ENCODE measurements around the gene DLGAP1.

DLGAP1 gene

GRCh38 chr18:3906116-3906750, 548.9 kb downstream of the DLGAP1 start:
- POLR2A ChIA-PET, result no interaction called here
- CTCF ChIA-PET, result no interaction called here
- TF ChIP-seq L3MBTL2 (conservative IDR thresholded peaks at IDR 0.05) (no peak), ZNF384 (IDR thresholded peaks at IDR 0.05) (no peak), LEF1 (IDR thresholded peaks at IDR 0.05; ENCODE audit: borderline replicate concordance) (no peak), FOXK2 (IDR thresholded peaks at IDR 0.05) (no peak), PKNOX1 (IDR thresholded peaks at IDR 0.05) (no peak)

GRCh38 chr18:3903337-3903736, 551.8 kb downstream of the DLGAP1 start:
- DNase-seq (ENCODE audit: extremely low spot score), result no peak
- CTCF ChIA-PET, result no interaction called here
- POLR2A ChIA-PET, result no interaction called here
- TF ChIP-seq ARNT (IDR thresholded peaks at IDR 0.05) (no peak), TARDBP (IDR thresholded peaks at IDR 0.05) (no peak), NFRKB (IDR thresholded peaks at IDR 0.05) (no peak), SP1 (IDR thresholded peaks at IDR 0.05) (no peak), L3MBTL2 (conservative IDR thresholded peaks at IDR 0.05) (no peak), FOXK2 (IDR thresholded peaks at IDR 0.05) (no peak)

More at GRCh38 chr18:3906116-3906750, 548.9 kb downstream of the DLGAP1 start:
- no peak for DNase-seq (ENCODE audit: extremely low spot score)

GRCh38 chr18:3902676-3903075, 552.4 kb downstream of the DLGAP1 start:
- DNase-seq (ENCODE audit: extremely low spot score), result no peak
- ChIA-PET CTCF (no interaction called here), POLR2A (no interaction called here)
- TF ChIP-seq FOXA1 (IDR thresholded peaks at IDR 0.05) (no peak), CTBP1 (IDR thresholded peaks at IDR 0.05; ENCODE audit: borderline replicate concordance) (no peak), FOXM1 (IDR thresholded peaks at IDR 0.05; ENCODE audit: borderline replicate concordance) (no peak), ZNF384 (IDR thresholded peaks at IDR 0.05) (no peak), ARNT (IDR thresholded peaks at IDR 0.05) (no peak), LEF1 (IDR thresholded peaks at IDR 0.05; ENCODE audit: borderline replicate concordance) (no peak), ELF4 (IDR thresholded peaks at IDR 0.05) (no peak), SUZ12 (IDR thresholded peaks at IDR 0.05) (no peak), SP1 (IDR thresholded peaks at IDR 0.05) (no peak)

- no peak for DNase-seq (ENCODE audit: extremely low spot score)
- ChIA-PET POLR2A (no interaction called here), CTCF (no interaction called here)
Measured at GRCh38 chr18:3901811-3902210, 553.3 kb downstream of the DLGAP1 start.

DNA sequence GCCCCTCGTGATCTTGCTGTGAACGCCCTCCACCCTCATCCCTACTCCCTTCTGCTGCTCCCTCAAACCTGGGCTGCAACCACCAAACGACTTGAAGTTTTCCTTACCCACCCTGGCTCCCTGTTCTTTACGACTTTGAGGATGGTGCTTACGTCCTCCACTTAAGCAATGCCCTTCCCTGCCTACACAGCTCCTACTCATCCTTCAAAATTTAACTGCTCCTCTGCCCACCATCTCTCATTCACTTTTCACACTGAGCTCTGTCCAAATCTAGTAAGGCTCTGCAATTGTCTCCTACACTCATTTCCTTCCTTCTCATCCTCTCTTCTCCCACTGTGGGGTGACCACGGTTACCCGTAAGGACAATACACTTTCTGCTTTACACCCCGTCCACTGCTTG, 554.1 kb downstream of the DLGAP1 start:
- ChIA-PET CTCF (interaction anchor here (1.0 kb wide), 1 partner anchor 15 kb away, joined by 3 read pairs; no protein-coding TSS in a partner anchor), POLR2A (no interaction called here)
- DNase-seq (ENCODE audit: extremely low spot score), result no peak
- TF ChIP-seq ZNF384 (IDR thresholded peaks at IDR 0.05), result no peak
- no peak for TF ChIP-seq SP1 (IDR thresholded peaks at IDR 0.05)
- TF ChIP-seq HDGF (IDR thresholded peaks at IDR 0.05; ENCODE audit: borderline replicate concordance), result no peak
- no peak for TF ChIP-seq FOXM1 (IDR thresholded peaks at IDR 0.05; ENCODE audit: borderline replicate concordance)
- TF ChIP-seq LEF1 (IDR thresholded peaks at IDR 0.05; ENCODE audit: borderline replicate concordance), result no peak
- TF ChIP-seq FOXK2 (IDR thresholded peaks at IDR 0.05), result no peak

More at GRCh38 chr18:3901811-3902210, 553.3 kb downstream of the DLGAP1 start:
- TF ChIP-seq HDGF (IDR thresholded peaks at IDR 0.05; ENCODE audit: borderline replicate concordance) (no peak), LEF1 (IDR thresholded peaks at IDR 0.05; ENCODE audit: borderline replicate concordance) (no peak), ELF4 (IDR thresholded peaks at IDR 0.05) (no peak), SUZ12 (IDR thresholded peaks at IDR 0.05) (no peak), SP1 (IDR thresholded peaks at IDR 0.05) (no peak), ZNF384 (IDR thresholded peaks at IDR 0.05) (no peak), NFRKB (IDR thresholded peaks at IDR 0.05) (no peak), TARDBP (IDR thresholded peaks at IDR 0.05) (no peak), L3MBTL2 (conservative IDR thresholded peaks at IDR 0.05) (no peak), FOXA1 (IDR thresholded peaks at IDR 0.05) (no peak), BHLHE40 (IDR thresholded peaks at IDR 0.05; ENCODE audit: borderline replicate concordance) (no peak), ARNT (IDR thresholded peaks at IDR 0.05) (no peak), CTBP1 (IDR thresholded peaks at IDR 0.05; ENCODE audit: borderline replicate concordance) (no peak), FOXK2 (IDR thresholded peaks at IDR 0.05) (no peak), PKNOX1 (IDR thresholded peaks at IDR 0.05) (no peak)

GRCh38 chr18:3900327-3900726, 554.8 kb downstream of the DLGAP1 start:
- TF ChIP-seq FOXK2 (IDR thresholded peaks at IDR 0.05) (no peak), FOXM1 (IDR thresholded peaks at IDR 0.05; ENCODE audit: borderline replicate concordance) (no peak), LEF1 (IDR thresholded peaks at IDR 0.05; ENCODE audit: borderline replicate concordance) (no peak), ARNT (IDR thresholded peaks at IDR 0.05) (no peak), PKNOX1 (IDR thresholded peaks at IDR 0.05) (no peak), ELF4 (IDR thresholded peaks at IDR 0.05) (no peak), FOXA1 (IDR thresholded peaks at IDR 0.05) (no peak), HDGF (IDR thresholded peaks at IDR 0.05; ENCODE audit: borderline replicate concordance) (no peak), L3MBTL2 (conservative IDR thresholded peaks at IDR 0.05) (no peak)
- DNase-seq (ENCODE audit: extremely low spot score), result no peak
- POLR2A ChIA-PET, result no interaction called here
- CTCF ChIA-PET, result no interaction called here
